ENCODE measurements around the gene RAPGEF4.

RAPGEF4 gene

DNA sequence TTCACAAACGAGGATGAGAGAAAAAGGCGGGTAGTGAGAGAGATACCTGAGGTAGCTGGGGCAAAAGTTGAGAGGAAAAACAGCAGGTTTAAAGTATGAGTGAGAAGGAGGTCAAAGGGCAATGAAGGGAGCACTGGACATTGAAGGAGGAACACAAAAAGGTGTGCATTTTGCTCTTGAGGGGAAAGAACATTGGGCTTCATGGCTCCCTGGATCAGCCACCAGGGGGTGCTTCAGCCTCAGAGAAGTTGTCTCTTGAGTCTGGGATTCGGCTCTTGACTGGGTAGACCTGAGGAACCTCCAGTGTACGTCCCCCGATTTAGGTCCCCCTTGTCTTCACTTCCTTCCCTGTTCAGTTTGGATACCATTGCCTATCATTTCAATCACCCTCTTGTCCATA lies 128.5 kb downstream of the RAPGEF4 start:
- DNase-seq, result peak; percentile 27 to 62

GRCh38 chr2:172865422-172865821 lies 129.8 kb downstream of the RAPGEF4 start:
- DNase-seq, result peak in 1 of 2 experiments; percentile 6

DNA sequence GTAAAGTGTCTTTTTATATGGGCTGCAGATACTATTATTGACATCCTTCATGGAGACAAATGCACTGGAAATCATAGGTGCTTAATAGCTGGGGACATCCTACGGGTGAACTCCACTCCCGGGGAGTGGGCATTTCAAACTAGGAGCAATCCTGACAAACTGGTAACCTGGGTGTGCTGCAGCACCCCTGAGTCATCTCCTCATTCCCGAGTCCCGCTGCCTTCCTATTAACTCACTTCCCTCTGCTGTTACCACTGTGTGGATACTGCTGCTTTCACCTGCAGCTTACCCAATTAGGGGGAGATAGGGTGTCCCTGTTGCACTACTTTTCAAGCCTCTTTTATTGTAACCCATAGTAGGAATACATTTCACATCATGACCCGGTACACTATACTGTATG lies 134.2 kb downstream of the RAPGEF4 start:
- DNase-seq, result no peak

DNA sequence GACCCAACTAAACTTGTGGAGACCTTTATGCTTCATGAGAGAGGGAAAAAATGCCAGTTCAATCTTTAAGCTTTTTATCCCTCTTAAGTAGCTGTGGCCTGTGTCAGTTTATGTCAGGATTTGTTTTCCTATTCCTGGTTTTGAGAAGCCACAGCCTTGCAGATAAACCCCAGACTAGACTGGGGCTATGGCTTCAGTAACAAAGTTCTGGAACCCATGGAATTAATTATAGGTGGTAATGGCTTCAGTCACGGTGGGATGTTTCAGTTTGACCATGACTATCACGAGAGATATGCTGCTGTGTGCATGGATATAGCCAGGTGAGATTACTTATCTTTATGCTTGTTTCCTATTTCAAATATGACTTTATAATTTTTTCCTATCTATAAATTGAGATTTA lies 134.8 kb downstream of the RAPGEF4 start:
- DNase-seq, result no peak

- no peak for DNase-seq
Measured at GRCh38 chr2:172877826-172878225, 142.2 kb downstream of the RAPGEF4 start.

GRCh38 chr2:172878260-172878659 lies 142.6 kb downstream of the RAPGEF4 start:
- DNase-seq, result no peak

DNA sequence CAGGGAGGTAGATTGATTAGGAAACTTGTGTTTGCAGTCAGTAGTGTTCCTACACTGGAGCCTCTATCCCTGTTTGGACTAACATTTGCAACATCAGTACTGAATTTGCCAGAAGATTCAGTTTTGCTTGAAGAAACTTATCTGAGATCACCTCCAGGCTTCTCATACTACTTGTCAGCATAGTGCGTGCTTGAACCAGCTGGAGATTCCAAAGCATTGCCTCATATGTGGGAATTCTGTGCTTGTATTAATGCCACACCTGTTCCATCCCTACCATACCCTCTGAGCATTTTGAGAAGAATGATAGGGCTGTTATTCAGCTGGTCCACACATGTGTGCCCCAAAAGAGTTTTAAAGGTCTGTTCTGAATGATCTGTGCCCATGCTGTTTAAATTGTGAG lies 148.7 kb downstream of the RAPGEF4 start:
- no peak for DNase-seq

- no peak for DNase-seq
Measured at GRCh38 chr2:172885996-172886395, 150.4 kb downstream of the RAPGEF4 start.

DNA sequence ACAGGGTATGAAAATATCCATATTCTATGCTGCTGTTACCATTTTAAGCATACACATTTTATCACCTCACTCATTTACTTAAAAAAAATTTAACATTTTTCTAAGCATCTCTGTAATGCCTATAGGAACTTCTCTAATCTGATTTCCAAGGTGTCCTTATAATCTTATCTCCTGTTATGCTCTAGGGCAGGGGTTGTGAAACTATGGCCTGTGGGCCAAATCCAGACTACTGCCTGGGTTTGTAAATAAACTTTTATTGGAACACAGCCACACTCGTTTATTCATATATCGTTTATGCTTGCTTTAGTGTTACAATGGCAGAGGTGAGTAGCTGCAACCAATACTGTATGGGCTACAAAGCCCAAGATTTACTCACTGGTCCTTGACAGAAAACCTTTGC lies 151.6 kb downstream of the RAPGEF4 start:
- no peak for DNase-seq

GRCh38 chr2:172888714-172889669 lies 153.3 kb downstream of the RAPGEF4 start:
- DNase-seq, result no peak

GRCh38 chr2:172889768-172890430 lies 154.3 kb downstream of the RAPGEF4 start:
- DNase-seq, result no peak

GRCh38 chr2:172893111-172893510 lies 157.5 kb downstream of the RAPGEF4 start:
- DNase-seq, result no peak

DNA sequence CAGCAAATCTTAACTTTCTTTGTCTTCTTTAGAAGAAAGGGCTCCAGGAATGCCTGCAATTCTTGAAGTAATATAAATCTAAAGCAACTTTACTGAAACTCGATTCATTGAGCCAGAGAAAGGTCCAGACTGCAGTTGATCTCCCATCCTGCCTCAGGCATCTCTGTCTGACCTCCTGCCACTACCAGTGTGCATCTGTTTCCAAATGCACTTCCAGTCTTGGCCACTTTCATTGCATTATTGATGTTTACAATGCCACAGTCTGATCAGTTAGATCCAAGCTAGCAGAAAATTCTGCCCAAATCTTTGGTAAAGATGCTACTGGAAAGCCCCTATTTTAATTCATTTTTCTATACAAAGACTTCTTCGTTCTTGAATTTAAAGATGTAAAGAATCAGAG lies 158.0 kb downstream of the RAPGEF4 start:
- no peak for DNase-seq

DNA sequence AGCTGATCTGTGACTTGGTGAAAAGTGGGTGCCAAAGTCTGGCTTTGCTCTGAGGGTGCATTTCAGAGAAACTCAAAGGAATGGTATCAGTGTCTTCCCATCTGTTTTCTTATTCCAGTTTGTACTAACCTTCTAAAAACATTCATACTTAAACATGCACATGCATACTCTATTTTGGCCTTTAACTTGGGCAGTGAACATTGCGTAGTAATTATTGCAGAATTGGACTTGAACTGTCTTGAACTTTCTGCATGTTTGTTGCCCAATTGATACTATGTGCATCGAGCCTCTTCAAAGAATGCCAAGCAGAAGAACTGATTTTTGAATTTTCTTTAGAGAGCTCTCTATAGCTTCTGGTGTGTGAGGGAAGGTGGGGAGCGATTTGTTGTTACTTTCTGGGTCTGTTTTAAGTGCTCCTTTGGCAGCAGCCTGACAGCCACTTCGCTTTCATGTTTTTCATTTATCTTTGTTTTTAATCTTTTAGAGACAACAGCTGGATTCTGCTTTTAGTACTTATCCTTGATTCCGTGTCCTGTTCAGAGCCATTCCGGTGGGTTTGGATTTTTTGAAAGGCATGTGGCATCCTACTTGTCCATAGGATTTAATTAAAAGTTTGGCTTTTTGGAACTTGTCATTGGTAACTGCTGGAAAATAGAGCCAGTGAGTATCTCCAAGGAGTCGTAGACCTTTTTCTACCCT lies 159.2 kb downstream of the RAPGEF4 start:
- DNase-seq, result no peak

GRCh38 chr2:172896661-172897081 lies 161.0 kb downstream of the RAPGEF4 start:
- DNase-seq, result no peak

DNA sequence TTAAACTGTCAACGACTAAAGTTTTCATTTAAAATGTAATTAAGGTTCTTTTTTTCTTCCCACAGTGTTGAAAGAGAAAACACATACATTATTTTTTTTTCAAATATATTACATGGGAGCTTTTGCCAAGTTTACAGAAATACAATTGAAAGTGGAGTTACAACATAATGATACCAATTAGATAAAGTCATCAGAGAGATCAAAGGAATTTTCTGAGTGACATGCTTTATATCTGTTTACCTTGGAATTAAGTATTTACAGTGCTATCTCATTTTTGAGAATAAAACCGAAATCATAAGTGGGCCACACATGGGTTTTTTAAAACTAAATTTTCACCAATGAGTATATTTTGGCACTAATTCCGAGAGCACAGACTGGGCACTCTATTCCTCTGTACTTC lies 165.2 kb downstream of the RAPGEF4 start:
- no peak for DNase-seq

GRCh38 chr2:172901913-172902312 lies 166.3 kb downstream of the RAPGEF4 start:
- no peak for DNase-seq

DNA sequence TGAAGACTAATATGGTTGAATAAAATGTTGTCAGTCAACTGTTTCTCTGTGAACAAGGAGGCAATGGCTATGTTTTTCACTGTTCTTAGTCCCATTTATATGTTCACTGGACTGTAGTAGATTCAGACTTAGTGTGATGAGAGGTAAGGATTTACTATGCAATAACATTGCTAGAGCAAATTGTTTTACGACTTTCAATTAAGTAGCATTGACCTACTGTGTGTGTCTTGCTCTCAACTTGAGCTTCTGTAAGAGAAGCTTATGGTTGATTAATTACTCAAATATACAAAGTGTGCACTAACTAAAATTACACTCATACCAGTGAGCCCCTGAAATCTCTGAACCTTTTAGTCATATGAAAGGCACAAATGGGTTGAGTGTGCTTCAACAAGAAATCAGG lies 168.6 kb downstream of the RAPGEF4 start:
- no peak for DNase-seq

DNA sequence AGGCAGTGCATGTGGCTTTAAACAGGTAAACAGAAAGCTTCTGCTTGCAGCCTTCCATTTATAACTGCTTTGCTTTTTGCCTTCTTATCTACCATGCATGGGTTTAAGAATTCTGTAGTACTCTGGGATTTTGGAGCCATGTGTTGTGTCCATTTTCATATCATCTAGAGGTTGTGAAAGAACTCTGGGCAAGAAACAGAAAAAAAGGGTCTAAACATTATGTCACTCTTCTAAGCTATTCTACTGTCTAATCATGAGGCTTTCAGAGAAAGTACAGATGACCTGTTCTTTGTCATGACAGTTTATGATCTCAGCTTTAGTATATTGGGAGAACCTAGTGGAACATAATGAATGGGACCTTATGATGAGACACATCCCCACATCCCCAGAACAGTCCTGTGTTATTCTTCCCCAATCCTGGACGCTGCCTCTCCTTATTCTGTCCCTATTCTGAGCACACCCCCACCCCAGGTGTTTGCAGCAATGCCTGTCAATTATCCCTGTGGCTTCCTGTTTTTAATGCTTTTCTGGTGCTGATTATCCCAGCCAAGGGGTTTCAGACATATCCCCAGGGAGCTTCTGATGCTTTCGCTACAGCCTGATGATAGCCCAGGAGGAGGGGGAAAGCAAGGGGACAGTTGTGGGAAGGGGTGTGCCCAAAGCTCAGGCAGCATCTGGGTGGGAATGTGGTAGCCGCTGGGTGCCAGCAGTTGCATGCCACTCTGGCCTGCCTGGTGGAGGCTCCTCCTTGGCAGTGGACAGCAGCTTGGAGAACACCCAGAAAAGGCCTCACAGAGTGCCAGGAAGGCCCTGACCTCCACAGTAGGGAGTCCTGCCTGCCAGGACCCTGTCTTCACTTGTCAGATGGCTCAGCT lies 170.5 kb downstream of the RAPGEF4 start:
- no peak for DNase-seq

- no peak for DNase-seq
Measured at GRCh38 chr2:172908275-172908674, 172.6 kb downstream of the RAPGEF4 start.

DNA sequence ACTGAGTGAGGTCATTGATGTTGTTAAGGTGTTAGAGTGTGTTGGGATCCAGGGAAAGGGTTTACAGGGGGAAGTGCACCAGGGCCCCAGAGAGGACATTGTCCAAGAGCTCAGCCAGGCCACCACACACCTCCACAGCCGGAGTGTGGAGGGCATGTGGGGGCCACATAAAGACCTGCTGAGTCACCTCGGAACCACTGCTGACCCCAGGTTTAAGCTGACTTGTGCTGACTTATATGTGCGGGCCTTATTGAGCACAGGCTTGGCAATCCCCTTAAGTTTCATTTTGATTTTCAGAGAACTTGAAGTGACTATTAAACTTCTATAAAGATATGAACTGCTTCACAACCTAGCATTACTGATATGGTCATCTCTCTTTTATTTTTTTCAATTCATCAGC lies 173.8 kb downstream of the RAPGEF4 start:
- no peak for DNase-seq

- no peak for DNase-seq
Measured at GRCh38 chr2:172912266-172912665, 176.6 kb downstream of the RAPGEF4 start.
